AG04450 (cell line): ENCODE data around the gene TMEM86A. TPM values are rescaled to one million over a fixed set of nuclear protein-coding genes. Genes with fewer than 3 reads are reported as not detected.
"Not testable (repeated sequence)": the region's sequence is repeated elsewhere in the genome, so short reads cannot be mapped to it uniquely, and the experiment has no call there.

ENCODE experiments used
- CTCF ChIA-PET: fragments of 300-600, 350-600 bp; formaldehyde crosslinking; extraction: SDS; loops from one replicate; lab custom pipeline; 2022; ENCODE audit warnings: antibody characterized with exemption, inconsistent platforms; lab: Charles Lee
- POLR2A ChIA-PET: fragments of 350-600 bp; formaldehyde crosslinking; extraction: SDS; loops from one replicate; lab custom pipeline; 2021; ENCODE audit warnings: antibody characterized with exemption, inconsistent platforms; lab: Yijun Ruan, JAX
- DNase-seq: peaks from one replicate; pipeline ENCODE4 v3.0.0-alpha.2; 2011; ENCODE audit warnings: low read depth, low spot score
- H3K27ac ChIP-seq: one replicate; pipeline ENCODE4 v1.5.1; 2012; ENCODE audit warnings: low read depth, low read length, control low read depth
- H3K27me3 ChIP-seq: one replicate; pipeline ENCODE4 v1.6.0; 2012; ENCODE audit warnings: low read length; ENCODE audit not compliant: control insufficient read depth, insufficient read depth
- H3K4me3 ChIP-seq: 2 replicates; pipeline ENCODE4 v1.5.1; 2011; ENCODE audit warnings: mild to moderate bottlenecking, low read depth, low read length, control low read depth
- H3K9me3 ChIP-seq: 2 replicates; pipeline ENCODE4 v1.5.1; 2012; ENCODE audit warnings: low read length; ENCODE audit not compliant: control insufficient read depth, insufficient read depth
- polyA plus RNA-seq: library from polyadenylated mRNA; depleted of rRNA; stranded (reverse); fragments of >200 nt; gene quantifications from 2 replicates; pipeline ENCODE4 v1.2.3, GENCODE V29; 2011
- TF ChIP-seq, protein P1 (sequence below): IDR thresholded peaks from 2 replicates; pipeline ENCODE4 v1.5.1; 2011; ENCODE audit warnings: low read depth, low read length, control low read depth, inconsistent platforms

Gene TMEM86A
- polyA plus RNA-seq, 1 experiment, result 0.36 TPM

DNA sequence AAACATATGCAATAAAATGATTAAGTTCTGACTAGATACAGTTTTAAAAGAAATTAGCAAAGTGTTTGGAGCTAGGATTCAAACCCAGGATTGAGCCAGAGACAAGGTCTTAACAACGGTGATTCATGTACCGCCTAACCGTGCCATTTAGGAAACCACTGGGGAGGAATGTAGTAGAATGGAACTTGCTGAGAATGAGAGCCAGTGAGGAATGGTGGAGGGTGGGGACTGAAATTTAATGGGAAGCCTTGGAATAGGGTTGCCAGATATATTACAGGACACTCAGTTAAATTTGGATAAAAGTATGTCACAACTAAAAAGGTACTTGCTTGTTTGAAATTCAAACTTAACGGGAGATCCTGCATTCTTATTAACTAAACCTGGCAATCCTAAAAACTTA is 30.4 kb upstream of the TMEM86A start:
- POLR2A ChIA-PET, result no interaction called here
- Histone ChIP-seq H3K27me3 (no peaks in the 10 kb centered on the region), H3K4me3 (no peak overlapping the region), H3K27ac (no peak overlapping the region), H3K9me3 (no peaks in the 10 kb centered on the region)
- no peak for DNase-seq
- TF ChIP-seq, protein P1, sequence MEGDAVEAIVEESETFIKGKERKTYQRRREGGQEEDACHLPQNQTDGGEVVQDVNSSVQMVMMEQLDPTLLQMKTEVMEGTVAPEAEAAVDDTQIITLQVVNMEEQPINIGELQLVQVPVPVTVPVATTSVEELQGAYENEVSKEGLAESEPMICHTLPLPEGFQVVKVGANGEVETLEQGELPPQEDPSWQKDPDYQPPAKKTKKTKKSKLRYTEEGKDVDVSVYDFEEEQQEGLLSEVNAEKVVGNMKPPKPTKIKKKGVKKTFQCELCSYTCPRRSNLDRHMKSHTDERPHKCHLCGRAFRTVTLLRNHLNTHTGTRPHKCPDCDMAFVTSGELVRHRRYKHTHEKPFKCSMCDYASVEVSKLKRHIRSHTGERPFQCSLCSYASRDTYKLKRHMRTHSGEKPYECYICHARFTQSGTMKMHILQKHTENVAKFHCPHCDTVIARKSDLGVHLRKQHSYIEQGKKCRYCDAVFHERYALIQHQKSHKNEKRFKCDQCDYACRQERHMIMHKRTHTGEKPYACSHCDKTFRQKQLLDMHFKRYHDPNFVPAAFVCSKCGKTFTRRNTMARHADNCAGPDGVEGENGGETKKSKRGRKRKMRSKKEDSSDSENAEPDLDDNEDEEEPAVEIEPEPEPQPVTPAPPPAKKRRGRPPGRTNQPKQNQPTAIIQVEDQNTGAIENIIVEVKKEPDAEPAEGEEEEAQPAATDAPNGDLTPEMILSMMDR, result no peak
- CTCF ChIA-PET, result interaction anchor here (0.5 to 1.5 kb wide), 2 partner anchors 16 to 54 kb away, joined by 3 read pairs; no protein-coding TSS in a partner anchor

DNA sequence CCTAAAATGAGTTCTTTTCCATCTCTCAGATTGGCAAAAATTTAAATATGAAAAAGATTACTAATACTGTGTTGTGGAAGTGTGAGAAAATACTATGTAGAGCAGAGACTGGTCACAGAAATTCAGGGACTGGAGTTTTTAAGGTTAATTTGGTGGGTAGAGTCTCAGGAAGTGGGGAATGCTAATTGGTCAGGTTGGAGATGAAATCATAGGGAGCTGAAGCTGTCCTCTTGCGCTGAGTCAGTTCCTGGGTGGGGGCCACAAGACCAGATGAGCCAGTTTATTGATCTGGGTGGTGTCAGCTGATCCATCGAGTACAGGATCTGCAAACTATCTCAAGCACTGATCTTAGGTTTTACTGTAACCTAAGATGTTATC is 29.4 kb upstream of the TMEM86A start:
- H3K4me3 ChIP-seq, result no peak overlapping the region
- no peak overlapping the region for H3K27ac ChIP-seq
- ChIA-PET POLR2A (no interaction called here), CTCF (interaction anchor here (1.5 kb wide), 1 partner anchor 53 kb away, joined by 3 read pairs; no protein-coding TSS in a partner anchor)
- TF ChIP-seq, protein P1, result no peak
- no peaks in the 10 kb centered on the region for H3K27me3 ChIP-seq
- H3K9me3 ChIP-seq, result no peaks in the 10 kb centered on the region
- no peak for DNase-seq

DNA sequence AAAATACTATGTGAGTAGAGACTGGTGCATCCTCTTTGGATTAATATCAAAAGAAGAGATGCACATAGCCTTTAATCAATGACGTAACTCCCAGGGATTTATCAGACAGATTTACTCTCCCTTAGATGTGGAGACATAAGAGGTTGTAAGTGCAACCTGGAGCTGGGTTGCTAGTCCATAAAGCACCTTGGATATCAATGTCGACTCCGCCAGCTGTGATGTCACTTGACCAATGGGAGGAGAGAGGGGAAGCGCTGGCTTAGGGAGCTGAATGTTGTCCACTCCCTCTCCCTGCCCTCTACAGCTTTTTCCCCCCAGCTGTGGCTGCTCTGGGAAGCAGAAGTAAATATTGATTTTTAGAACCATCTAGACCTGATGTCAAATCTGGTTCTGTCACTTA is 28.9 kb upstream of the TMEM86A start:
- CTCF ChIA-PET, result interaction anchor here (1.5 kb wide), 1 partner anchor 52 kb away, joined by 3 read pairs; no protein-coding TSS in a partner anchor
- POLR2A ChIA-PET, result no interaction called here
- no peak overlapping the region for H3K4me3 ChIP-seq
- no peak overlapping the region for H3K27ac ChIP-seq
- no peaks in the 10 kb centered on the region for H3K9me3 ChIP-seq
- no peak for DNase-seq
- H3K27me3 ChIP-seq, result no peaks in the 10 kb centered on the region
- TF ChIP-seq, protein P1, result no peak

DNA sequence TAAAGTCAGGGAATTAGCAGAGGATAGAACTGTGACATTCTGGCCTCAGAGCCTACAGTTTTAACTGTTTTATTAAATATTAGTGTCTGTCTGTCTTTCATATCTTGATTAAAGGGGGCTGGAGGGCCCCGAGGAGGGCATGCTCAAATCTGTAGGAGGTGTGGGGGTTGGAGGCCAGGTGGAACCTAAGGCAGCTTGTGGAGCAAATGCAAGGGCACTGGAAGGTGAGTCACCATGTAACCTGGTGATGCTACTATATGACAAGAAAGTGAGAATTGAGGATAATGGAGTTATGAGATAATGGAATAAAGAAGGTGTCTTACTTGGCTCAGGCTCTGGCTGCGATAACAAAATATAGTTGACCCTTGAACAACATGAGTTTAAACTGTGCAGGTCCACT is 27.3 kb upstream of the TMEM86A start:
- ChIA-PET POLR2A (no interaction called here), CTCF (no interaction called here)
- Histone ChIP-seq H3K9me3 (no peaks in the 10 kb centered on the region), H3K4me3 (no peak overlapping the region), H3K27ac (no peak overlapping the region), H3K27me3 (no peaks in the 10 kb centered on the region)
- TF ChIP-seq, protein P1, result no peak
- no peak for DNase-seq

DNA sequence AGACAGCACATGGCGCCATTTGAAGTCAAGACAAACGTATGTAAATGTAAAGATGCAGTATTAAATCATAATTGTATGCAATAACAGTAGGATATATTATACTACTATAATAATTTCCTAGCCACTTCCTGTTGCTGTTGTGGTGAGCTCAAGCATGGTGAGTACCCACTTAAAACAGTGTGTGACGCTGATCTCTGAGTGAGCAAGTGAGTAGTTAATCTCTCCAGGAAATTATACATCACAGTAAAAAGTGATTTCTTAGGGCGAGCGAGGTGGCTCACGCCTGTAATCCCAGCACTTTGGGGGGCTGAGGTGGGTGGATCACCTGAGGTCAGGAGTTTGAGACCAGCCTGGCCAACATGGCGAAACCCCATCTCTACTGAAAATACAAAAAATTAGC is 26.4 kb upstream of the TMEM86A start:
- H3K27ac ChIP-seq, H3K4me3 ChIP-seq, H3K27me3 ChIP-seq, POLR2A ChIA-PET, H3K9me3 ChIP-seq, CTCF ChIA-PET, DNase-seq: not testable (repeated sequence)
